Adrenal gland (tissue), 12 donors: ENCODE results near the gene CPS1. TPM values are rescaled to one million over a fixed set of nuclear protein-coding genes. Genes with fewer than 3 reads are reported as not detected.

ENCODE experiments used
- DNase-seq, 7 donors: peaks; one replicate each; pipeline ENCODE4 v3.0.0-alpha.2; 2019 to 2020
- H3K27ac ChIP-seq, 5 donors: fragments of 200-600 bp; sonication (generic) in 4 of 5; 1 replicate in 3 of 5; 2 replicates in 2 of 5; pipeline versions ENCODE4 v1.5.1 to v1.8.0; 2016 to 2020; ENCODE audit warnings: mild to moderate bottlenecking in 1 of 5
- H3K27me3 ChIP-seq: fragments of 200-600 bp; 2 replicates; pipeline ENCODE4 v1.8.0; 2021
- H3K36me3 ChIP-seq, 2 donors: fragments of 200-600 bp; replicated peaks in 1 of 2; 1 replicate in 1 of 2; 2 replicates in 1 of 2; pipeline versions ENCODE4 v1.5.1 to v1.8.0; 2018 to 2022
- H3K4me1 ChIP-seq, 2 donors: fragments of 200-600 bp; replicated peaks in 1 of 2; 1 replicate in 1 of 2; 2 replicates in 1 of 2; pipeline versions ENCODE4 v1.5.1 to v1.8.0; 2018 to 2021
- H3K4me3 ChIP-seq, 4 donors: fragments of 200-600 bp; sonication (generic) in 3 of 4; one replicate each; pipeline ENCODE4 v1.5.1; 2016 to 2018
- H3K9me3 ChIP-seq, 3 donors: fragments of 200-600 bp; sonication (generic) in 1 of 3; replicated peaks in 1 of 3; 1 replicate in 2 of 3; 2 replicates in 1 of 3; pipeline versions ENCODE4 v1.5.1 to v1.8.0; 2016 to 2021
- CTCF ChIP-seq, 6 experiments: fragments of 450-650 bp in 4 of 6; fragments of 200-600 bp in 2 of 6; sonication (generic) in 1 of 6; IDR thresholded peaks; 1 replicate in 5 of 6; 2 replicates in 1 of 6; pipeline versions ENCODE4 v1.5.1 to v1.8.0; 2016 to 2021; ENCODE audit warnings: antibody characterized with exemption in 6 of 6, mild to moderate bottlenecking in 2 of 6, moderate library complexity in 1 of 6
- POLR2A ChIP-seq, 2 donors: fragments of 450-650 bp; IDR thresholded peaks; one replicate each; pipeline ENCODE4 v1.6.1; 2017; ENCODE audit warnings: antibody characterized with exemption in 2 of 2, mild to moderate bottlenecking in 2 of 2, moderate library complexity in 1 of 2
- WGBS, 4 donors: extraction: QIAGEN DNeasy Blood & Tissue Kit in 2 of 4; methylation state at CpG; one replicate each; pipeline versions ENCODE4 v1.1.5 to v1.1.7; 2013 to 2017; 5-methylcytosine and 5-hydroxymethylcytosine counted together
- intact Hi-C, 2 donors: fragments of 100-400 bp; cut with DNase I; formaldehyde crosslinking; loops; one replicate each; pipeline versions ENCODE4 v1.14.1 to v1.15.0; 2022 to 2023
- polyA plus RNA-seq, 3 donors: library from polyadenylated mRNA; stranded (reverse); fragments of 200-250 nt in 2 of 3; fragments of 350-450 nt in 1 of 3; fragmentation: Illumina TruSeq in 1 of 3; extraction: RNeasy Lipid Tissue Mini Kit (QIAGEN cat#74804) in 1 of 3; gene quantifications; one replicate each; pipeline ENCODE4 v1.2.3, GENCODE V29; 2013 to 2014
- total RNA-seq, 9 donors: library from RNA; depleted of rRNA in 4 of 9; stranded (reverse); fragments of >200 nt in 4 of 9; fragments of 120-200 nt in 1 of 9; fragmentation: NEBNext Ultra II Directional in 1 of 9; extraction: Animal tissue kit (Norgen Biotek cat#: 25700) in 1 of 9; gene quantifications; one replicate each; pipeline versions ENCODE4 v1.1.0 to v1.2.4, GENCODE V29; 2013 to 2023
- donor health status: healthy with polysubstance abuse.
- donor health status: Bipolar disorder and iron deficiency.
- donor health status: DM: yes; HTN: yes; CAD: no.
- donor health status: DM: no; HTN: no; CAD: no.
- donor health status: DM: no; HTN: no; CAD: no.
- donor health status: DM: yes; HTN: yes; CAD: no.

Gene CPS1
- total and polyA plus RNA-seq, 12 donors: 0.61 to 4.3 (median 1.7) TPM

- Histone ChIP-seq H3K9me3 (no peaks in the 10 kb centered on the region), H3K36me3 (no peaks in the 10 kb centered on the region), H3K4me3 (no peak overlapping the region), H3K27me3 (no peaks in the 10 kb centered on the region), H3K27ac (no peak overlapping the region), H3K4me1 (no peaks in the 10 kb centered on the region)
- 84 to 91% (median 88%) methylated on average over 4 of the region's 4 CpGs for whole genome bisulfite sequencing, 4 donors
- TF ChIP-seq POLR2A (IDR thresholded peaks at IDR 0.05) (no peak), CTCF (IDR thresholded peaks at IDR 0.05) (no peak)
- DNase-seq: no peak
- intact Hi-C loops: no loop called here
Measured at GRCh38 chr2:210562502-210563080, 6.2 kb downstream of the CPS1 start.

GRCh38 chr2:210567279-210567678 lies 10.9 kb downstream of the CPS1 start:
- no peaks in the 10 kb centered on the region for H3K9me3 ChIP-seq
- no peak for DNase-seq
- no peak overlapping the region for H3K4me3 ChIP-seq
- intact Hi-C loops: no loop called here
- no peaks in the 10 kb centered on the region for H3K4me1 ChIP-seq
- H3K27me3 ChIP-seq: no peaks in the 10 kb centered on the region
- H3K36me3 ChIP-seq: no peaks in the 10 kb centered on the region
- no peak overlapping the region for H3K27ac ChIP-seq
- TF ChIP-seq POLR2A (IDR thresholded peaks at IDR 0.05): no peak
- TF ChIP-seq CTCF (IDR thresholded peaks at IDR 0.05): no peak

- TF ChIP-seq CTCF (IDR thresholded peaks at IDR 0.05) (no peak), POLR2A (IDR thresholded peaks at IDR 0.05) (no peak)
- no peaks in the 10 kb centered on the region for H3K27me3 ChIP-seq
Measured at GRCh38 chr2:210568108-210568507, 11.7 kb downstream of the CPS1 start.

GRCh38 chr2:210577263-210578071 lies 21.1 kb downstream of the CPS1 start:
- WGBS, 4 donors: 25 to 31% (median 29%) methylated on average over 2 of the region's 2 CpGs
- Histone ChIP-seq H3K9me3 (no peaks in the 10 kb centered on the region), H3K4me1 (no peaks in the 10 kb centered on the region), H3K27ac (no peak overlapping the region), H3K27me3 (no peaks in the 10 kb centered on the region), H3K36me3 (no peaks in the 10 kb centered on the region), H3K4me3 (no peak overlapping the region)
- intact Hi-C loops: no loop called here
- TF ChIP-seq CTCF (IDR thresholded peaks at IDR 0.05) (peak; percentile 46 to 77 (median 55)), POLR2A (IDR thresholded peaks at IDR 0.05) (no peak)
- DNase-seq: no peak

More at GRCh38 chr2:210568108-210568507, 11.7 kb downstream of the CPS1 start:
- no peak for DNase-seq
- WGBS, 4 donors: 56 to 72% (median 66%) methylated on average over 2 of the region's 2 CpGs
- H3K4me3 ChIP-seq: no peak overlapping the region
- intact Hi-C loops: no loop called here
- H3K27ac ChIP-seq: no peak overlapping the region
- no peaks in the 10 kb centered on the region for H3K4me1 ChIP-seq
- H3K36me3 ChIP-seq: no peaks in the 10 kb centered on the region
- no peaks in the 10 kb centered on the region for H3K9me3 ChIP-seq
